Esophagus muscularis mucosa (tissue), 4 donors: ENCODE measurements around the gene TNNT3. TPM values are rescaled to one million over a fixed set of nuclear protein-coding genes. Genes with fewer than 3 reads are reported as not detected.

Source experiments
- DNase-seq: peaks from one replicate; pipeline ENCODE4 v3.0.0-alpha.2; 2017; ENCODE audit errors: extremely low spot score
- H3K27ac ChIP-seq, 4 donors: fragments of 200-600 bp; sonication (generic); replicated peaks in 1 of 4; 1 replicate in 3 of 4; 2 replicates in 1 of 4; pipeline ENCODE4 v1.5.1; 2016 to 2019; ENCODE audit warnings: mild to moderate bottlenecking in 1 of 4
- H3K27me3 ChIP-seq, 4 donors: fragments of 200-600 bp; sonication (generic); one replicate each; pipeline versions ENCODE4 v1.5.1 to v1.6.0; 2016 to 2019
- H3K36me3 ChIP-seq, 4 donors: fragments of 200-600 bp; sonication (generic); one replicate each; pipeline ENCODE4 v1.5.1; 2016 to 2019
- H3K4me1 ChIP-seq, 4 donors: fragments of 200-600 bp; sonication (generic); one replicate each; pipeline ENCODE4 v1.5.1; 2016 to 2019
- H3K4me3 ChIP-seq, 4 donors: fragments of 200-600 bp; sonication (generic); 1 replicate in 2 of 4; 2 replicates in 2 of 4; pipeline ENCODE4 v1.5.1; 2016 to 2019; ENCODE audit warnings: mild to moderate bottlenecking in 4 of 4, moderate library complexity in 1 of 4
- H3K9me3 ChIP-seq, 4 donors: fragments of 200-600 bp; sonication (generic); 1 replicate in 3 of 4; 2 replicates in 1 of 4; pipeline ENCODE4 v1.5.1; 2016 to 2019
- EP300 ChIP-seq: sonication (generic); formaldehyde crosslinking; IDR thresholded peaks from one replicate; pipeline ENCODE4 v1.6.1; 2017; ENCODE audit warnings: antibody characterized with exemption
- POLR2A ChIP-seq: fragments of 450-650 bp; IDR thresholded peaks from one replicate; pipeline ENCODE4 v1.6.1; 2017; ENCODE audit warnings: antibody characterized with exemption, moderate library complexity, mild to moderate bottlenecking, low read depth
- POLR2AphosphoS5 ChIP-seq, 2 donors: sonication (generic); formaldehyde crosslinking; IDR thresholded peaks; one replicate each; pipeline ENCODE4 v1.6.1; 2017; ENCODE audit warnings: antibody characterized with exemption in 2 of 2
- WGBS: methylation state at CpG from one replicate; pipeline ENCODE4 v1.1.5; 2018; 5-methylcytosine and 5-hydroxymethylcytosine counted together
- intact Hi-C: fragments of 100-400 bp; cut with DNase I; formaldehyde crosslinking; loops from one replicate; pipeline ENCODE4 v1.15.1; 2023
- total RNA-seq, 4 donors: library from RNA; depleted of rRNA; stranded (reverse); fragments of >200 nt; gene quantifications; one replicate each; pipeline versions ENCODE4 v1.1.0 to v1.2.1, GENCODE V29; 2016
- TF ChIP-seq, protein P1 (sequence below), 3 experiments: fragments of 200-600 bp in 2 of 3; fragments of 450-650 bp in 1 of 3; sonication (generic) in 2 of 3; IDR thresholded peaks; one replicate each; pipeline ENCODE4 v1.5.1; 2017 to 2019; ENCODE audit warnings: antibody characterized with exemption in 3 of 3, mild to moderate bottlenecking in 2 of 3, moderate library complexity in 1 of 3

TNNT3 gene
- total RNA-seq, 4 donors from 2014 or later: 2.8 to 6.0 (median 3.6) TPM

DNA sequence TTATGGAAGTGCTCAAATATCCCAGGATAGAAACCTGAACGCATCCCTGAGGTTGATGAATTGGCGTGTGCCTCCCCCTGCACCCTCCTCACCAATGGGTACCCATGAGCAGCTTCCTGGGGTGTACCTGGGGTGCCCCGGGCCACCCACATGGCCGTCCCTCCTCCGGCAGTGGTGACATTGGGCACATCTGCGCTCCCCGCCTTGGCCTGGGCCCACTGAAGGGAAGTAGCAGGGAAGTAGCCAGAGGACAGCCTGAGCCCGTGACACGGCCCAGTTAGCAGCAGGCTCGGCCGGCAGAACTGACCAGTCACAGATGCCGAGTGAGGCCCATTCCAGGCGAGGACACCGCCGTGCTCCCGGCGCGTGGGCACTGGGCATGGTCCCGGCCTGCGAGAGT lies 44.4 kb downstream of the TNNT3 start:
- Histone ChIP-seq H3K9me3 (no peaks in the 10 kb centered on the region), H3K36me3 (no peaks in the 10 kb centered on the region), H3K4me3 (no peak overlapping the region), H3K27ac (no peak overlapping the region), H3K27me3 (no peaks in the 10 kb centered on the region), H3K4me1 (no peaks in the 10 kb centered on the region)
- no peak for DNase-seq
- intact Hi-C loops: no loop called here
- no CpG with 5 or more reads among the region's 20 CpGs for WGBS
- no peak for TF ChIP-seq POLR2A
- TF ChIP-seq EP300: no peak
- TF ChIP-seq POLR2AphosphoS5 (IDR thresholded peaks at IDR 0.05): no peak
- TF ChIP-seq, protein P1, sequence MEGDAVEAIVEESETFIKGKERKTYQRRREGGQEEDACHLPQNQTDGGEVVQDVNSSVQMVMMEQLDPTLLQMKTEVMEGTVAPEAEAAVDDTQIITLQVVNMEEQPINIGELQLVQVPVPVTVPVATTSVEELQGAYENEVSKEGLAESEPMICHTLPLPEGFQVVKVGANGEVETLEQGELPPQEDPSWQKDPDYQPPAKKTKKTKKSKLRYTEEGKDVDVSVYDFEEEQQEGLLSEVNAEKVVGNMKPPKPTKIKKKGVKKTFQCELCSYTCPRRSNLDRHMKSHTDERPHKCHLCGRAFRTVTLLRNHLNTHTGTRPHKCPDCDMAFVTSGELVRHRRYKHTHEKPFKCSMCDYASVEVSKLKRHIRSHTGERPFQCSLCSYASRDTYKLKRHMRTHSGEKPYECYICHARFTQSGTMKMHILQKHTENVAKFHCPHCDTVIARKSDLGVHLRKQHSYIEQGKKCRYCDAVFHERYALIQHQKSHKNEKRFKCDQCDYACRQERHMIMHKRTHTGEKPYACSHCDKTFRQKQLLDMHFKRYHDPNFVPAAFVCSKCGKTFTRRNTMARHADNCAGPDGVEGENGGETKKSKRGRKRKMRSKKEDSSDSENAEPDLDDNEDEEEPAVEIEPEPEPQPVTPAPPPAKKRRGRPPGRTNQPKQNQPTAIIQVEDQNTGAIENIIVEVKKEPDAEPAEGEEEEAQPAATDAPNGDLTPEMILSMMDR (IDR thresholded peaks at IDR 0.05): no peak

DNA sequence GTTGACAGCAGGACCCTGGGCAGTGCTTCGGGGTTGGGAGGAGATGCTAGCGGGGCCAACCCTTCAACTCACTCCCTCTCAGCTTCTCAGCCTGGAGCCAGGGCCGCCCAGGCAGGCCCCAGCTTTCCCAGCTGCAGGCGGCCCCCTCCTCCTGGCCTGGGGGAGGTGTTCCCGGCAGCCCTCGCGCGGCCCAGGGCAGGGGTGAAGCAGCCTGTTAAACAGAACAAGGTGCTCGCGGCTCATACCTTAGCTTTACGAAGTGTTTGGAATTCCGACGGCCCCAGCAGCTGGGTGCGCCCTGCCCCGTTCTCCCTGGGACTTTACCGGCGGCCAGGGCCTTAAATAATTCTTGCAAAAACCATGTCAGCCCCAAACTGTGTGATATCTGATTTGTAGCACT lies 44.8 kb downstream of the TNNT3 start:
- H3K4me1 ChIP-seq: no peaks in the 10 kb centered on the region
- no peaks in the 10 kb centered on the region for H3K36me3 ChIP-seq
- no peaks in the 10 kb centered on the region for H3K9me3 ChIP-seq
- no peaks in the 10 kb centered on the region for H3K27me3 ChIP-seq
- TF ChIP-seq POLR2AphosphoS5 (IDR thresholded peaks at IDR 0.05): no peak
- TF ChIP-seq, protein P1 (IDR thresholded peaks at IDR 0.05): no peak
- no peak for TF ChIP-seq EP300
- no peak for TF ChIP-seq POLR2A
- no peak overlapping the region for H3K4me3 ChIP-seq
- intact Hi-C loops: no loop called here
- DNase-seq: no peak
- no CpG with 5 or more reads among the region's 17 CpGs for WGBS
- no peak overlapping the region for H3K27ac ChIP-seq

DNA sequence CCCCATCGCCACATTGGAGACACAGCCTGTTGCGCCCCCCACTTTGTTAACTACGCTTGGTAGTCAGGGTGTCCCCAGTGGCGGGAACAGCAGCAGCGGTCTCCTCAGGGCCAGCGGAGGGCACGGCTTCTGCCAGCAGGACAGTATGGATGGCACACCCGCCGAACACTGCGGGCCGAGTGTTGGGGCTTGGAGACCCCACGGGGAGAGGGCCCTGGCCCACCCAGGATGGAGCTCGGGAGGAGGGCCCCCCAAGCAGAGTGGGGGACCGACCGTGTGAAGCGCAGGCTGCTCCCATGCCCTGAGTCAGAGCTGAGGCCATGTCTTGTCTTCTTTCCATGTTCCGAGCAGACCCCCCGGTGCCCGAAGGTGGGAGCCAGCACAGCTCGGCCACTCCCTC lies 45.5 kb downstream of the TNNT3 start:
- H3K4me3 ChIP-seq: no peak overlapping the region
- no CpG with 5 or more reads among the region's 20 CpGs for WGBS
- no peak overlapping the region for H3K27ac ChIP-seq
- intact Hi-C loops: no loop called here
- H3K9me3 ChIP-seq: no peaks in the 10 kb centered on the region
- TF ChIP-seq EP300 (no peak), POLR2A (no peak), POLR2AphosphoS5 (IDR thresholded peaks at IDR 0.05) (no peak)
- TF ChIP-seq, protein P1 (IDR thresholded peaks at IDR 0.05): no peak
- no peaks in the 10 kb centered on the region for H3K36me3 ChIP-seq
- no peaks in the 10 kb centered on the region for H3K4me1 ChIP-seq
- H3K27me3 ChIP-seq: no peaks in the 10 kb centered on the region
- DNase-seq: no peak

DNA sequence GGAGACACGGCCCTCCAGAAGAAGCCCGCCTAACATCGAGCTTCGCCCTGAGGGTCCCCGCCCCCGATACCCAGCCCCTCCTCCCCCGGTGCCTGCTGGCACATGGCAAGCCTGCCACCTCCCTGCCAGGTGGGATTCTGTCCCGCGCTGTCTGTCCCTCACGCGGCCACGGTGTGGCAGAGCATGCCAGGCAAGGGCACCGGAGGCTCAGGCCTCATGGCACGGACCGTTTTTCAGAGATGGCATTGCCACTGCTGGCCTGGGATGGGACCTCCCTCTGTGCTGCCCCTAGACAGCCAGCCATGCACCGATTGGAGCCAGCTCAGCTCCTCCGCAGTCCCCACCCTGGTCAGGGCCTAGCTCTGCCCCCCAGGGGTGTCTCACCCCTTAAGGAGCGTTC lies 47.0 kb downstream of the TNNT3 start:
- H3K36me3 ChIP-seq: no peaks in the 10 kb centered on the region
- intact Hi-C loops: no loop called here
- H3K27ac ChIP-seq: no peak overlapping the region
- no peaks in the 10 kb centered on the region for H3K27me3 ChIP-seq
- no peaks in the 10 kb centered on the region for H3K4me1 ChIP-seq
- H3K4me3 ChIP-seq: no peak overlapping the region
- no CpG with 5 or more reads among the region's 18 CpGs for WGBS
- TF ChIP-seq EP300: no peak
- TF ChIP-seq POLR2AphosphoS5 (IDR thresholded peaks at IDR 0.05): no peak
- no peak for TF ChIP-seq POLR2A
- TF ChIP-seq, protein P1 (IDR thresholded peaks at IDR 0.05): no peak
- DNase-seq: no peak
- H3K9me3 ChIP-seq: no peaks in the 10 kb centered on the region

DNA sequence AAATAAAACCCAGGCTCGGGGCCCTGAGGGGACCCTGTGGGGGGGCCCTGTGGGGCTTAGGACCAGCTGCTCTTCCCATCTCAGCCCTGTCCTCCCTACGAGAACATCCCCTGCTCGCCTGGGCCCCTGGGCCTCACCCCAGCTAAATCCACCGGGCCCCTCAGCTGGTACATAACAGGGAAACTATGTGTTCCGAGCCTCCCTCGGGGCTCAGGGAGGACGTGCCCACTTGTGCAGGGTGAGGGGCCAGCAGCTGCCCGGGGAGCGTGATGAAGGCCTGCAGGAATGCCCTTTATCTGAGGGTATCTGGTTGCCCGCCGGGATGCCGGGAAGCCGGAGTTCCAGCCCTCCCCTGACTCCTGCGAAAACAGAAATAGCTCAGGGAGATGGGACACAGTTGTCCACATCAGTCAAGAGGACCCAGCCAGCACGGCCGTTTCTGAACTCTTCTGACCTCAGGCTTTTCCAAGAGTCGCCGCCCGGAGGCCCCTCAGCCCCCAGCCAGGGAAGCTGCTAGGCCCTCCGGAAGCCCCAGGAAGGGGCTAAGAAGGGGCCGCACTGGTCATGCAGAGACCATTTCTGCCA lies 48.2 kb downstream of the TNNT3 start:
- no peak for DNase-seq
- WGBS: no CpG with 5 or more reads among the region's 21 CpGs
- H3K4me1 ChIP-seq: no peaks in the 10 kb centered on the region
- no peak overlapping the region for H3K4me3 ChIP-seq
- H3K27ac ChIP-seq: no peak overlapping the region
- intact Hi-C loops: no loop called here
- no peak for TF ChIP-seq POLR2A
- TF ChIP-seq, protein P1 (IDR thresholded peaks at IDR 0.05): no peak
- no peak for TF ChIP-seq POLR2AphosphoS5 (IDR thresholded peaks at IDR 0.05)
- TF ChIP-seq EP300: no peak
- no peaks in the 10 kb centered on the region for H3K36me3 ChIP-seq
- H3K9me3 ChIP-seq: no peaks in the 10 kb centered on the region
- H3K27me3 ChIP-seq: no peaks in the 10 kb centered on the region
